Ovary (tissue), 3 donors: Measurements from ENCODE around the gene ZNF74.

Source experiments
- CTCF ChIP-seq, 3 donors: fragments of 450-650 bp in 2 of 3; fragments of 200-600 bp in 1 of 3; IDR thresholded peaks; one replicate each; pipeline versions ENCODE4 v1.5.1 to v1.8.0; 2016 to 2022; ENCODE audit warnings: antibody characterized with exemption in 3 of 3, mild to moderate bottlenecking in 1 of 3
- POLR2A ChIP-seq: fragments of 450-650 bp; IDR thresholded peaks from one replicate; pipeline ENCODE4 v1.6.1; 2017; ENCODE audit warnings: antibody characterized with exemption, mild to moderate bottlenecking, moderate library complexity
- donor health status: DM: no; HTN: no; CAD: no.

- TF ChIP-seq POLR2A (no peak), CTCF (IDR thresholded peaks at IDR 0.05) (no peak)
Observed at GRCh38 chr22:20396639-20397038, 2.7 kb downstream of the ZNF74 start.
